Activated naive CD4-positive, alpha-beta T cell treated with anti-CD3 and anti-CD28 coated beads, Interleukin-2, amount 10 ng/mL, durations not matched to agents 7 days and 5 days (primary cell): Measurements from ENCODE around the gene GJE1.

Experiments
- CTCF ChIA-PET: fragments of 350-600 bp; sonication (Branson Sonifier 250); formaldehyde crosslinking; loops from one replicate; lab custom pipeline; 2021; ENCODE audit warnings: antibody characterized with exemption; lab: Charles Lee
- DNase-seq: peaks from one replicate; pipeline ENCODE4 v3.0.0-alpha.2; 2020
- H3K27ac Mint-ChIP-seq: one replicate; pipeline ENCODE4 v1.8.0; 2021; ENCODE audit warnings: mild to moderate bottlenecking, moderate library complexity, mixed read lengths
- H3K27me3 Mint-ChIP-seq: one replicate; pipeline ENCODE4 v1.8.0; 2021; ENCODE audit warnings: mild to moderate bottlenecking, mixed read lengths
- H3K36me3 Mint-ChIP-seq: one replicate; pipeline ENCODE4 v1.8.0; 2021; ENCODE audit warnings: mixed read lengths
- H3K4me1 Mint-ChIP-seq: one replicate; pipeline ENCODE4 v1.8.0; 2021; ENCODE audit warnings: mixed read lengths
- H3K4me3 Mint-ChIP-seq: one replicate; pipeline ENCODE4 v1.8.0; 2021; ENCODE audit warnings: mild to moderate bottlenecking, moderate library complexity, mixed read lengths
- H3K9me3 Mint-ChIP-seq: one replicate; pipeline ENCODE4 v1.8.0; 2021; ENCODE audit warnings: mixed read lengths

GJE1 gene

DNA sequence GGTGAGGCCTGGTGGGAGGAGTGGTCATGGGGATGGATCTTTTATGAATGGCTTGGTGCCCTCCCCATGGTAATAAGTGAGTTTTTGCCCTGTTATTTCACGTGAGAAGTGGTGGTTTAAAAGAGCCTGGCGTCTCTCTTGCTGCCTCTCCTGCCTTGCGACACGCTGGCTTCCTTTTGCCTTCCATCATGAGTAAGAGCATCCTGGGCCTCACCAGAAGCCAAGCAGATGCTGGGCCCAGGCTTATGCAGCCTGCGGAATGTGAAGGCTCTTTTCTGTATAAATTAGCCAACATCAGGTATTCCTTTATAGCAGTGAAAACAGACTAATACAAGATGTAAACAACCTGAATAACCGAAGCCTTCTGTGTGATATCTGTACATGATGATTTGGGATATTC, 42.0 kb downstream of the GJE1 start:
- no peak overlapping the region for H3K4me3 Mint-ChIP-seq
- CTCF ChIA-PET, result no interaction called here
- peaks cover 4% of the 10 kb centered on the region for H3K9me3 Mint-ChIP-seq
- H3K36me3 Mint-ChIP-seq, result peaks cover 54% of the 10 kb centered on the region
- DNase-seq, result no peak
- no peaks in the 10 kb centered on the region for H3K4me1 Mint-ChIP-seq
- no peak overlapping the region for H3K27ac Mint-ChIP-seq
- no peaks in the 10 kb centered on the region for H3K27me3 Mint-ChIP-seq

- CTCF ChIA-PET, result interaction anchor here (0.8 kb wide), 1 partner anchor 30 kb away, joined by 4 read pairs; no protein-coding TSS in a partner anchor
- no peak for DNase-seq
- no peak overlapping the region for H3K4me3 Mint-ChIP-seq
- H3K27ac Mint-ChIP-seq, result no peak overlapping the region
- H3K36me3 Mint-ChIP-seq, result peaks cover 45% of the 10 kb centered on the region
- H3K27me3 Mint-ChIP-seq, result no peaks in the 10 kb centered on the region
- peaks cover 4% of the 10 kb centered on the region for H3K9me3 Mint-ChIP-seq
- H3K4me1 Mint-ChIP-seq, result no peaks in the 10 kb centered on the region
Observed at GRCh38 chr6:142178129-142178528, 45.4 kb downstream of the GJE1 start.

DNA sequence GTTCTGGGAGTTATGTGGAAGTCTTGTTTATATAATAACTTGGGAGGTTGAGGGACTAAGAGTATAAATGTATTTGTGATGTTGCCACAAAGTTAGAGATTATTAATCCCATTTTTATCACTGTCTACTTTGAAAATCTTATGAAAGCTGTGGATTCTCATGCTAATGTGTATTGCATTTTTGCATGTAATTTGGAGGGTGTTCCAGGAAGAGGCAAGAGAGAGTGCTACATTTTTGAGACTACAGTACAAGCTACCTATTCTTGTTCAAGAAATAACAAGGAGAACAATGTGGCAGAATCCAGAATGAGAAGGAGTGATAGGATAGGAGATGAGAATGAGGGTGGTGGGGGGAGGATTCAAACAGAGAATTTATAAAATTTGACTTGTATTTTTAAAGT, 49.3 kb downstream of the GJE1 start:
- Mint-ChIP-seq H3K27me3 (no peaks in the 10 kb centered on the region), H3K27ac (no peak overlapping the region), H3K36me3 (peaks cover 20% of the 10 kb centered on the region), H3K4me3 (no peak overlapping the region), H3K9me3 (peaks cover 4% of the 10 kb centered on the region), H3K4me1 (no peaks in the 10 kb centered on the region)
- no peak for DNase-seq
- CTCF ChIA-PET, result no interaction called here

DNA sequence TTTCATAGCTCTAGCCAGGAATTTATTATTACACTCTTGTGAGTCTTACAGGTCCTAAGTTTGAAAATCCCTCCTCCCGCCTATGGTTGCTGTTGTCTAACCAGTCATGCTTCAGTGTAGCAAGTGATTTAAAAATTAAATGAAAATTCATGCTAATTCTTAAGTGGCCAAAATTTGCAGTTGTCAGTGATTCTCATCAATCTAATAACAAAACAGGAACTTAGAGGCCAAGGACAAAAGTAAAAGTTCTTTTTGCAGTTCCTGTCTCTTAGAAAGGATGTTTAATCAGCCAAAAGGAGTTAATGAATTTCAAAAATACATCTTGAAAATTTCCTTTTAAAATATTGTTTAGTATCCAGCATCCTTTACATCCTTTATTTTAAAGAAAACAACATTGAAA, 50.6 kb downstream of the GJE1 start:
- Mint-ChIP-seq H3K36me3 (peaks cover 8% of the 10 kb centered on the region), H3K4me3 (no peak overlapping the region), H3K9me3 (no peaks in the 10 kb centered on the region), H3K4me1 (no peaks in the 10 kb centered on the region), H3K27me3 (no peaks in the 10 kb centered on the region), H3K27ac (no peak overlapping the region)
- CTCF ChIA-PET, result interaction anchor here (0.7 to 1.0 kb wide), 2 partner anchors 24 to 620 kb away, joined by 3 read pairs; no protein-coding TSS in a partner anchor
- no peak for DNase-seq

DNA sequence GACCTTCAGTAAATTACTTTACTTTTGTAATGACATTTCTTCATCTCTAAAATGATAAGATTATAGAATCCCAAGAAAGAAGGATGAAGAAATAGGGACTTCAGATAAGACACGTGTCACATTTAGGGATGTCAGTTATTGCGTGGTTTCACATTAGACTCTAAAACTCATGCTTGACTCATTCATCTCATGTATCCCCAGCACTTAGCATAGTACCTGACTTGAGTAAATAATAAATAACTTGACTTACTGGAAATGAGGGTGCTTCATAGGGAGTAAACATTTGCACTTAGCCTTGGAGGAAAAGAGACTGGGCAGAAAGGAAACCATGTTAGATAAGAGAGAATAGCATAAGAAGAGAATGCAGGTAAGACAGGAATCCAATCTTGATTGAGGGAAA, 51.6 kb downstream of the GJE1 start:
- DNase-seq, result no peak
- CTCF ChIA-PET, result interaction anchor here (0.7 kb wide), 1 partner anchor 621 kb away, joined by 3 read pairs; no protein-coding TSS in a partner anchor

More for the DNA sequence above, 51.6 kb downstream of the GJE1 start:
- Mint-ChIP-seq H3K4me3 (no peak overlapping the region), H3K9me3 (no peaks in the 10 kb centered on the region), H3K27ac (no peak overlapping the region), H3K36me3 (peaks cover 6% of the 10 kb centered on the region), H3K4me1 (no peaks in the 10 kb centered on the region), H3K27me3 (no peaks in the 10 kb centered on the region)
